H9 (cell line): ENCODE results near the gene BMP7. TPM values are rescaled to one million over a fixed set of nuclear protein-coding genes. Genes with fewer than 3 reads are reported as not detected.

ENCODE experiments used
- DNase-seq: peaks from one replicate; pipeline ENCODE4 v3.0.0-alpha.2; 2017
- H2AFZ ChIP-seq: one replicate; pipeline ENCODE4 v1.6.1; 2013; ENCODE audit warnings: mild to moderate bottlenecking, low read length, control low read depth, moderate library complexity
- H2AK5ac ChIP-seq: 2 replicates; pipeline ENCODE4 v1.6.1; 2013; ENCODE audit warnings: low read length, control low read depth, mixed read lengths; ENCODE audit not compliant: insufficient read length
- H2BK120ac ChIP-seq: one replicate; pipeline ENCODE4 v1.6.1; 2013; ENCODE audit warnings: low read depth, mild to moderate bottlenecking, low read length, control low read depth, inconsistent platforms; ENCODE audit not compliant: poor library complexity, severe bottlenecking
- H2BK12ac ChIP-seq: 2 replicates; pipeline ENCODE4 v1.6.1; 2013; ENCODE audit warnings: low read length, control low read depth, mixed read lengths, low read depth; ENCODE audit not compliant: insufficient read length
- H2BK15ac ChIP-seq: 2 replicates; pipeline ENCODE4 v1.6.1; 2013; ENCODE audit warnings: low read depth, low read length, control low read depth
- H2BK20ac ChIP-seq: one replicate; pipeline ENCODE4 v1.6.1; 2013; ENCODE audit warnings: low read depth, mild to moderate bottlenecking, low read length, control low read depth, inconsistent platforms; ENCODE audit not compliant: poor library complexity, severe bottlenecking
- H2BK5ac ChIP-seq: 2 replicates; pipeline ENCODE4 v1.6.1; 2013; ENCODE audit warnings: low read length, control low read depth, mixed read lengths; ENCODE audit not compliant: insufficient read length
- H3K14ac ChIP-seq: 2 replicates; pipeline ENCODE4 v1.6.1; 2013; ENCODE audit warnings: low read length, control low read depth; ENCODE audit not compliant: insufficient read depth
- H3K18ac ChIP-seq: 2 replicates; pipeline ENCODE4 v1.6.1; 2013; ENCODE audit warnings: low read depth, mild to moderate bottlenecking, mixed read lengths, low read length, control low read depth; ENCODE audit not compliant: insufficient read length
- H3K23ac ChIP-seq: 2 replicates; pipeline ENCODE4 v1.6.1; 2013; ENCODE audit warnings: low read length, control low read depth, mixed read lengths, low read depth; ENCODE audit not compliant: insufficient read length
- H3K23me2 ChIP-seq: 2 replicates; pipeline ENCODE4 v1.6.1; 2013; ENCODE audit warnings: low read depth, mild to moderate bottlenecking, mixed read lengths, low read length, control low read depth; ENCODE audit not compliant: insufficient read length, poor library complexity, severe bottlenecking
- H3K27ac ChIP-seq: 2 replicates; pipeline ENCODE4 v1.5.1; 2013; ENCODE audit warnings: low read length, control low read depth, mixed read lengths, low read depth; ENCODE audit not compliant: insufficient read length
- H3K27me3 ChIP-seq: 2 replicates; pipeline ENCODE4 v1.6.1; 2013; ENCODE audit warnings: low read length, control low read depth, inconsistent platforms; ENCODE audit not compliant: insufficient read depth
- H3K4ac ChIP-seq: 2 replicates; pipeline ENCODE4 v1.6.1; 2013; ENCODE audit warnings: low read depth, mild to moderate bottlenecking, control low read depth, inconsistent platforms, low read length, moderate library complexity
- H3K4me1 ChIP-seq: 2 replicates; pipeline ENCODE4 v1.6.1; 2013; ENCODE audit warnings: low read length, control low read depth, inconsistent platforms; ENCODE audit not compliant: insufficient read depth
- H3K4me2 ChIP-seq: 2 replicates; pipeline ENCODE4 v1.6.1; 2013; ENCODE audit warnings: low read length, control low read depth, mixed read lengths; ENCODE audit not compliant: insufficient read length, insufficient read depth
- H3K56ac ChIP-seq: 2 replicates; pipeline ENCODE4 v1.6.1; 2013; ENCODE audit warnings: low read depth, mild to moderate bottlenecking, mixed read lengths, low read length, control low read depth; ENCODE audit not compliant: insufficient read length
- H3K79me1 ChIP-seq: 2 replicates; pipeline ENCODE4 v1.6.1; 2013; ENCODE audit warnings: low read depth, mild to moderate bottlenecking, moderate library complexity, low read length, control low read depth, inconsistent platforms; ENCODE audit not compliant: insufficient read depth, poor library complexity, severe bottlenecking
- H3K79me2 ChIP-seq: 2 replicates; pipeline ENCODE4 v1.6.1; 2013; ENCODE audit warnings: low read length, control low read depth, inconsistent platforms; ENCODE audit not compliant: insufficient read depth
- H3K9ac ChIP-seq: 2 replicates; pipeline ENCODE4 v1.6.1; 2013; ENCODE audit warnings: low read length, control low read depth, mixed read lengths; ENCODE audit not compliant: insufficient read length; ENCODE audit errors: extremely low read depth
- H3K9me3 ChIP-seq: one replicate; pipeline ENCODE4 v1.6.1; 2013; ENCODE audit warnings: low read depth, low read length, inconsistent platforms; ENCODE audit not compliant: control insufficient read depth
- H3T11ph ChIP-seq: one replicate; pipeline ENCODE4 v1.6.1; 2013; ENCODE audit warnings: mild to moderate bottlenecking, low read length, control low read depth, inconsistent platforms
- H4K20me1 ChIP-seq: one replicate; pipeline ENCODE4 v1.6.1; 2013; ENCODE audit not compliant: control insufficient read depth, insufficient read length, insufficient read depth
- H4K5ac ChIP-seq: 2 replicates; pipeline ENCODE4 v1.6.1; 2013; ENCODE audit warnings: low read depth, mild to moderate bottlenecking, mixed read lengths, low read length, control low read depth; ENCODE audit not compliant: insufficient read length
- H4K8ac ChIP-seq: replicated peaks from 2 replicates; pipeline ENCODE4 v1.6.1; 2013; ENCODE audit warnings: low read length, control low read depth, mixed read lengths, low read depth; ENCODE audit not compliant: insufficient read length
- H4K91ac ChIP-seq: 2 replicates; pipeline ENCODE4 v1.6.1; 2013; ENCODE audit warnings: low read depth, mild to moderate bottlenecking, moderate library complexity, mixed read lengths, low read length, control low read depth; ENCODE audit not compliant: insufficient read length
- H3K27ac Mint-ChIP-seq, 3 experiments: 2 replicates in 2 of 3; 3 replicates in 1 of 3; pipeline ENCODE4 v1.8.0; 2020 to 2021; ENCODE audit warnings: mixed read lengths in 3 of 3, mild to moderate bottlenecking in 1 of 3, moderate library complexity in 1 of 3
- H3K27me3 Mint-ChIP-seq: 2 replicates; pipeline ENCODE4 v1.8.0; 2021; ENCODE audit warnings: low read depth, mild to moderate bottlenecking, moderate library complexity, mixed read lengths
- H3K36me3 Mint-ChIP-seq, 3 experiments: 2 replicates in 2 of 3; 3 replicates in 1 of 3; pipeline ENCODE4 v1.8.0; 2020 to 2021; ENCODE audit warnings: low read depth in 3 of 3, mixed read lengths in 3 of 3; ENCODE audit not compliant: insufficient read depth in 1 of 3
- H3K4me1 Mint-ChIP-seq, 2 experiments: 2 replicates each; pipeline ENCODE4 v1.8.0; 2020; ENCODE audit warnings: mixed read lengths in 2 of 2
- H3K4me3 Mint-ChIP-seq, 2 experiments: 2 replicates in 1 of 2; 3 replicates in 1 of 2; pipeline ENCODE4 v1.8.0; 2020 to 2021; ENCODE audit warnings: mild to moderate bottlenecking in 2 of 2, mixed read lengths in 2 of 2, moderate library complexity in 1 of 2
- H3K9me3 Mint-ChIP-seq, 2 experiments: 2 replicates in 1 of 2; 3 replicates in 1 of 2; pipeline ENCODE4 v1.8.0; 2020; ENCODE audit warnings: mild to moderate bottlenecking in 2 of 2, mixed read lengths in 2 of 2, moderate library complexity in 1 of 2
- WGBS: extraction: QIAGEN DNeasy Blood & Tissue Kit; methylation state at CpG from one replicate; pipeline ENCODE4 v1.1.7; 2013; ENCODE audit warnings: missing lambda C conversion rate, low lambda C conversion rate, mixed read lengths; ENCODE audit not compliant: insufficient read length; ENCODE audit errors: extremely low coverage; 5-methylcytosine and 5-hydroxymethylcytosine counted together
- total RNA-seq: library from RNA; stranded (reverse); gene quantifications from 2 replicates; pipeline ENCODE4 v1.2.1, GENCODE V29; 2021
- TF ChIP-seq, protein P1 (sequence below): fragments of 200-600 bp; sonication (generic); conservative IDR thresholded peaks from 3 replicates; pipeline ENCODE4 v1.8.0; 2021; ENCODE audit warnings: antibody characterized with exemption, mild to moderate bottlenecking

BMP7 gene
- total RNA-seq, 1 experiment from 2014 or later: 17.7 TPM

DNA sequence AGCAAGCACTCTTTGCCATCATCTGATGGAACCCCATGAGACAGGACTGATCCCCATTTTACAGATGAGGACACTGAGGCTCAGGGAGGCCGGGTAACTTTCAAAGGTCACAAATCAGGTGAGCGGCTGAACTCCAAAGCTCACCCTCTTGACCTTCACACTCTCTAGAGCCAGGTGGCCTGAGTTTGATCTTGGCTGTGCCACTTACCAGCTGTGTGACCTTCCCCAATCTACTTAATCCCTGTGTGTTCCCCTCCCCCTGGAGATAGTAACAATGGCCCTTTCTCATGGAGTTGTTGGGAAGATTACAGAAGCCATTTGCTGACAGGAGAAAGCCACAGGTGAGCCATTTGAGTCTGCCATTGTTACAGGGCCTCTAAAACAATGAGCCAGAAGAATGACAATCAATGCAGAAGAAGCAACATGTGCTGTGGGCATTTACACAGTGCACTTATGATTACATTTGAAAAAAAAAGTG is 34.5 kb downstream of the BMP7 start:
- no peak overlapping the region for H2AFZ ChIP-seq
- H3K27ac Mint-ChIP-seq: no peak overlapping the region
- peaks cover 0 to 16% (median 12%) of the 10 kb centered on the region in 3 experiments; a peak in 5 of 7 replicates for H3K36me3 Mint-ChIP-seq
- no peaks in the 10 kb centered on the region for H3K23me2 ChIP-seq
- no peak overlapping the region for H3K56ac ChIP-seq
- H3K4me1 ChIP-seq: peaks cover 6% of the 10 kb centered on the region; the same call in 1 of the 2 replicates
- no peak overlapping the region for H2BK120ac ChIP-seq
- H3K18ac ChIP-seq: no peak overlapping the region
- DNase-seq: peak; percentile 77
- H2BK15ac ChIP-seq: no peak overlapping the region
- no peaks in the 10 kb centered on the region for H3K27me3 ChIP-seq
- no peak overlapping the region for H3K4me2 ChIP-seq
- WGBS: no CpG with 5 or more reads among the region's 2 CpGs
- H3K23ac ChIP-seq: no peak overlapping the region
- H4K91ac ChIP-seq: no peak overlapping the region
- H3K9me3 Mint-ChIP-seq: peaks cover 0 to 4% of the 10 kb centered on the region in 2 experiments; a peak in 2 of 5 replicates
- no peaks in the 10 kb centered on the region for H3K79me2 ChIP-seq
- H3K4me1 Mint-ChIP-seq: peaks cover 55 to 58% of the 10 kb centered on the region in 2 experiments
- no peak overlapping the region for H2BK5ac ChIP-seq
- H3K9ac ChIP-seq: no peak overlapping the region
- no peak overlapping the region for H3K4me3 Mint-ChIP-seq
- no peak overlapping the region for H3K4ac ChIP-seq
- H3K27ac ChIP-seq: no peak overlapping the region
- H3K27me3 Mint-ChIP-seq: peaks cover 97% of the 10 kb centered on the region
- H4K8ac ChIP-seq: no peak overlapping the region
- H3K9me3 ChIP-seq: no peaks in the 10 kb centered on the region
- no peak overlapping the region for H2BK12ac ChIP-seq
- H2BK20ac ChIP-seq: no peak overlapping the region
- no peaks in the 10 kb centered on the region for H3K79me1 ChIP-seq
- no peak overlapping the region for H3T11ph ChIP-seq
- H3K14ac ChIP-seq: no peak overlapping the region
- TF ChIP-seq, protein P1, sequence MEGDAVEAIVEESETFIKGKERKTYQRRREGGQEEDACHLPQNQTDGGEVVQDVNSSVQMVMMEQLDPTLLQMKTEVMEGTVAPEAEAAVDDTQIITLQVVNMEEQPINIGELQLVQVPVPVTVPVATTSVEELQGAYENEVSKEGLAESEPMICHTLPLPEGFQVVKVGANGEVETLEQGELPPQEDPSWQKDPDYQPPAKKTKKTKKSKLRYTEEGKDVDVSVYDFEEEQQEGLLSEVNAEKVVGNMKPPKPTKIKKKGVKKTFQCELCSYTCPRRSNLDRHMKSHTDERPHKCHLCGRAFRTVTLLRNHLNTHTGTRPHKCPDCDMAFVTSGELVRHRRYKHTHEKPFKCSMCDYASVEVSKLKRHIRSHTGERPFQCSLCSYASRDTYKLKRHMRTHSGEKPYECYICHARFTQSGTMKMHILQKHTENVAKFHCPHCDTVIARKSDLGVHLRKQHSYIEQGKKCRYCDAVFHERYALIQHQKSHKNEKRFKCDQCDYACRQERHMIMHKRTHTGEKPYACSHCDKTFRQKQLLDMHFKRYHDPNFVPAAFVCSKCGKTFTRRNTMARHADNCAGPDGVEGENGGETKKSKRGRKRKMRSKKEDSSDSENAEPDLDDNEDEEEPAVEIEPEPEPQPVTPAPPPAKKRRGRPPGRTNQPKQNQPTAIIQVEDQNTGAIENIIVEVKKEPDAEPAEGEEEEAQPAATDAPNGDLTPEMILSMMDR: no peak
- no peak overlapping the region for H4K5ac ChIP-seq
- H4K20me1 ChIP-seq: no peaks in the 10 kb centered on the region
- no peak overlapping the region for H2AK5ac ChIP-seq
